ENCODE measurements around the gene CNBD2.
A peak's percentile ranks its signal among the peaks of the same experiment; 100 is the strongest.

CNBD2 gene

GRCh38 chr20:36002855-36003254 lies 34.5 kb downstream of the CNBD2 start:
- no peak for DNase-seq (ENCODE audit: low read depth)
- TF ChIP-seq CTCF (conservative IDR thresholded peaks at IDR 0.05; ENCODE audit: control insufficient read depth, insufficient read depth, low read depth, low read length) = no peak
- H3K4me3 ChIP-seq (ENCODE audit: control insufficient read depth, low read depth, low read length) = no peak overlapping the region

GRCh38 chr20:36004045-36004444 lies 35.7 kb downstream of the CNBD2 start:
- TF ChIP-seq CTCF (conservative IDR thresholded peaks at IDR 0.05; ENCODE audit: control insufficient read depth, insufficient read depth, low read depth, low read length) = no peak
- DNase-seq (ENCODE audit: low read depth) = peak; percentile 70
- H3K4me3 ChIP-seq (ENCODE audit: control insufficient read depth, low read depth, low read length) = no peak overlapping the region

GRCh38 chr20:36008461-36009035 lies 40.2 kb downstream of the CNBD2 start:
- H3K4me3 ChIP-seq (ENCODE audit: control insufficient read depth, low read depth, low read length) = no peak overlapping the region
- no peak for DNase-seq (ENCODE audit: low read depth)
- no peak for TF ChIP-seq CTCF (conservative IDR thresholded peaks at IDR 0.05; ENCODE audit: control insufficient read depth, insufficient read depth, low read depth, low read length)

GRCh38 chr20:36010076-36010475 lies 41.7 kb downstream of the CNBD2 start:
- no peak overlapping the region for H3K4me3 ChIP-seq (ENCODE audit: control insufficient read depth, low read depth, low read length)
- no peak for TF ChIP-seq CTCF (conservative IDR thresholded peaks at IDR 0.05; ENCODE audit: control insufficient read depth, insufficient read depth, low read depth, low read length)
- DNase-seq (ENCODE audit: low read depth) = no peak

- no peak for DNase-seq (ENCODE audit: low read depth)
- TF ChIP-seq CTCF (conservative IDR thresholded peaks at IDR 0.05; ENCODE audit: control insufficient read depth, insufficient read depth, low read depth, low read length) = no peak
- no peak overlapping the region for H3K4me3 ChIP-seq (ENCODE audit: control insufficient read depth, low read depth, low read length)
Measured at GRCh38 chr20:36010825-36011224, 42.4 kb downstream of the CNBD2 start.

- no peak for TF ChIP-seq CTCF (conservative IDR thresholded peaks at IDR 0.05; ENCODE audit: control insufficient read depth, insufficient read depth, low read depth, low read length)
- no peak for DNase-seq (ENCODE audit: low read depth)
Measured at GRCh38 chr20:36015806-36016403, 47.5 kb downstream of the CNBD2 start.

More at GRCh38 chr20:36015806-36016403, 47.5 kb downstream of the CNBD2 start:
- H3K4me3 ChIP-seq (ENCODE audit: control insufficient read depth, low read depth, low read length) = no peak overlapping the region

Data from fibroblast of mammary gland (primary cell).